HG03064 (cell line): Measurements from ENCODE around the gene VWCE.

Experiments
- ATAC-seq: cut with Tn5 transposase; IDR thresholded peaks from one replicate; pipeline ENCODE4 v1.9.1; 2021; ENCODE audit warnings: low read depth; ENCODE audit not compliant: unreplicated experiment

VWCE gene

GRCh38 chr11:61287338-61287977 is 7.7 kb downstream of the VWCE start:
- no peak for ATAC-seq

GRCh38 chr11:61283613-61284012 is 11.5 kb downstream of the VWCE start:
- no peak for ATAC-seq

DNA sequence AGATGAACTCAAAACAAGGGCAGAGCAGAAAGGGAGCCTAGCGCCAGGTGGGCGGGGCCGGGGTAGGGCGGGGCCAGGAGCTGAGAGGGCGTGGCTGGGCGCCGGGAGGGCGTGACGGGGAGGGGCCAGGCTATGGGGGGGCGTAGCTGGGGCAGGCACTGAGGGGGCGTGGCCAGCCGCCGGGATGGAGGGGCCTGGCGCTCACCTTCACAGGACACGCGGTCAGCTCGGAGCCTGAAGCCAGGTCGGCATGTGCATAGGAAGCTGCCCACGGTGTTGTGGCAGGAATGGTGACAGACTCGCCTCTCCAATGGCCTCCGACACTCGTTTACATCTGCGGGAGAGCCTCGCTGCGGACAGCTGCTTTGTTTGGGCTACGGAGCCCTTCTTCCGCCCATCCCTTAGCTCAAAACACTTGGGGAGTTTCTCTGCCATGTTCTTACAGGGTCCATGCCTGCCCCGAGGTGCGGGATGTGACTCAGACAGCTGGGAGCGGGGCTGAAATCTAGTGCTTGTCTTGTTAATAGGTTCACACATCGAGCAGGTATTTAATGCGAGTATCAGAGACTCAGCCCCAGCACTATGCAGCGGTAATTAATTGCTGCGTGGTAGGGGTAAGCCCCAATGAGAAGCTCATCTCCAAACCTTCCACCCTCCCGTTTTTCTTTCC is 13.4 kb downstream of the VWCE start:
- no peak for ATAC-seq

- no peak for ATAC-seq
Measured at GRCh38 chr11:61280883-61281580, 14.1 kb downstream of the VWCE start.

DNA sequence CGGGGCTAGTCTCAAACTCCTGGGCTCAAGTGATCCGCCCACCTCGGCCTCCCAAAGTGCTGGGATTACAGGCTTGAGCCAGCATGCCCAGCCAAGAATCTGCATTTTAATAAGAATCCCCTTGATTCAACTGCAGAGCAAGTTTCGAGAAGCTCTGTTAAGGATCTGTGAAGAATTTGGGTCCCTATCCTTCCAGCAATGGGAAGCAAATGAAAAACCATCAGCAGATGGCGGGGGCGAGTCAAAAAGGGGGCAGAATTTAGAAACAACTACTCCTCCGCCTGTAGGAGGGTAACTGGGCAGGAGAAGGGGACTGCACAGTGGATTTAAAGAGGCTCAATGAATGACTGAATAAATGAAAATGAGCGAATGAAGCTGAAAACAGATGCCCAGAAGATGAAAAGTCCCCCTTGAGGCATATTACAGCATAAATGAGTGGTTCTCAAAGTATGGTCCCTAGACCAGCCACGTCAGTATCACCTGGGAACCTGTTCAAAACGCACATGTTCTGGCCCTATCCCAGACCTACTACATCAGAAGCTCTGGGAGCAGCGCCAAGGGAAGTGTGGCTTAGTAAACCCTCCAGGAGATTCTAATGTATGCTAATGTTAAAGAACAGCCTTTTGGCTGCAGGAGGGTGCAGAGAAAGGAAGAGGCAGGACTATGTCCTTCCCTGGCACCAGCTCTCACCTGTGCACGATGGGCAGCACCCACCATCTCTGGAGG is 15.0 kb downstream of the VWCE start:
- no peak for ATAC-seq

DNA sequence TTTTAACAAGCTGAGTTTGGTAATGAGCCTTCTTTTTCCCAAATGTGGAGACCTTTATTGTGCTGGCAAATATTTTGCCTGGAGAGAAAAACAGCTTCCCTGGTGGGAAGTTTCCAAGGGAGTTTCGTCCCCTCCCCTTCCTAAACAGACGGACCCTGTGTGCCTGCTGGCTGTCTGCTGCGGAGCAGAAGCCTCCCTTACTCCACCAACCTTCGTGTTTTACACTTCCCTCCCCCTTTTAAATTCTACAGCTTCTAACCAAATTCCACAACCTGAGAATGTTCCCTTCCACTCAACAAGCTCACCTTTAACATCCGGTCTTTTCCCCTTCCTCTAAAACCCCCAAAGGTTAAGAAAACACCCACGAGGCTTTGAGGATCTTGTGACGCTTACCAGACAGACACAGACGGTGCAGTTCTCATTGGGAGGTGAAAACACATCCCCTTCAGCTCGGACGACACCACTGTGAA is 17.1 kb downstream of the VWCE start:
- no peak for ATAC-seq

GRCh38 chr11:61277186-61278000 is 17.7 kb downstream of the VWCE start:
- ATAC-seq, result no peak

DNA sequence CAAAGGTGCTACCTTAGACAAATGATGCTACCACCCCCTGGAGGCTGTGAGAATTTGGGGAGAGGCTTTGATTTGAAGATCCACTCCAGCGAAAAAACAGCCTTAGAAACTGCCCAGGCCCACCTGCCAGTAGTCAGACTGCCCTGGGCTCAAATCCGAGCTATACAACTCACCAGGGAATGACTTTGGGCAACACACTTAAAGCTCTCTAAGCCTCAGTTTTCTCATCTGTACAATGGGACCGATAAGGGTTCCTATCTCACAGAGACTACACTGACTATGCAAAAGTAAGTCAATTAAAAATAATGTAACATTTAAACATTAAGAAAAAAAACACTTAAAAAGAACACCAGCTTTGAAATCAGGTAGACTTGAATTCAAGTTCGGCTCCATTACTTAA is 19.9 kb downstream of the VWCE start:
- no peak for ATAC-seq

DNA sequence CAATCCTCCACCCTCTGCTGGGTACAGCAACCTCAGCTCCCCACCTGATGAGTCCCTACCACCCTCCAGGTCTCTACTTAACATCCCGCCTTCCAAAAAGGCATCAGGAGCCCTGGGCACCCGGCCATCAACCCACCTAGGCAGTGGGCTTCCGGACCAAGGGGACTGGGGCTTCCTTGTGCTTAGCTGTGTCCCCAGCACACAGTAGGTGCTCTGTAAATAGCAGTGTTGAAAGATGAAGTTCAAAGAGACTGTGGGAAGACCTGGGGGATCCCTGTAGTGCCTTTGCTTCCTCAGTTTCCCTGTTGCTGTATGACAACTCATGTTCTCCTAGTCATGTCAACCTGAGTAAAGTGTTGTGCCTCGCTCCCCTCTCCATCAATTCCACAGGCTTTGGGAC is 21.0 kb downstream of the VWCE start:
- no peak for ATAC-seq

DNA sequence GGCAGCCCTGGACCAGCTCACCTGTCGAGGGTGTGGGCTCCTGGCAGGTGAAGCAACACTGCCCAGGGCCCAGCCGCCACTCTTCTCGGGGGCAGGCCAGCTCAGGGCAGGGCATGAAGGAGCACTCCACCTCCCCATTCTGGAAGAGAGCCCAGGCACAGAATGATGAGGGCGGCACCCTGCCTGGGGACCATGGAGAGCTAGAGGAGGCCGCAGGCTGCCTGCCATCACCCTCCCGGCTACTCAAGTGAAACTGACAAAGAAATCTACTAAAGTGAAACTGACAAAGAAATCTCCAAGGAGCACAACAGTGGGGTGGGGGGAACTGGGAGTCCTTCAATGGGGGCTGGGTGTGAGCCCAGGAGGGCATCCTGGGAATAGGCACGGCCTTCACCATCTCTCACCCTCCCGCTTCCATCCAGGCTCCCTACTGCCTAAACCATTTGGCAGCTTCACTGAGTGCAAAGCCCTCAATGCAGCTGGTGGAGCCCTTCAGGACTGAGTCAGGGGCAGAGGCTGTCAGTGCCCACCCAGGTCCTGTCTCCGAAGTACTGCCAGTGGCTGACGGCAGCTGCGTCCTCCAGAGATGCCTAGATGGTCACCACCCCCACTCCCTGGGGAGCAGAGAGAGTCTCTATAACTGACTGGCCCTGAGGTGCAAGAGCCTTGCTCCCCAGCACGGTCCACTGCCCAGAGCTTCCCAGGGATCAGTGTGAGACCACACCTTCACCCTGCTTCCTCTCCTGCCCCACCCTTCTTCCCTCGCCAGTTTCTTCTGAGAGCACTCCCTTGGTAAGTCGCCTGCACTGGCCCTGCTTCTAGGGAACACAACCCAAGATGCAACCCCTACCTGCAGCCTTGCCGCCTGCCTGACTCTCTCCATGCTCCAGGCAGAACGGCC is 21.7 kb downstream of the VWCE start:
- no peak for ATAC-seq

GRCh38 chr11:61272731-61273130 is 22.4 kb downstream of the VWCE start:
- no peak for ATAC-seq

GRCh38 chr11:61270354-61271076 is 24.6 kb downstream of the VWCE start:
- ATAC-seq, result no peak

- no peak for ATAC-seq
Measured at GRCh38 chr11:61268588-61269250, 26.4 kb downstream of the VWCE start.

DNA sequence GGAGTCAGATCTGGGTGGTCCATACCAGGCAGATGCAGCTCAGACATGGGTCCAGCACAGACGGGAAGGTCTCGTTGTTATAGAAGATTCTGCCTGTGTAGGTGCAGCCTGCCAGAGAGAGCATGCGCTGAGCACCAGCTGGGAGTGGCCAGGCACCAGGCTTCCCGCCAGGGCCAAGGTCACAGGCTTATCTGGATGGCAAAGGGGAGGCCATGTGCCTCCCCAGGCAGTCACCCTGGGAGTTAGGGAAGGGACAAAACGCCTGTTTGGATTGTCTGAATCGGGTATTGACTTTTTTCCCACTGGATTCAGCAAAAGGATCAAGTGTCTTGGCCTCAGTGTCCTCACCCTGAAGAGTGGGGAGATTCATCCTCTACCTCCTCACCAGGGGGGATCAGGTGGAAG is 27.7 kb downstream of the VWCE start:
- no peak for ATAC-seq

- ATAC-seq, result no peak
Measured at GRCh38 chr11:61266602-61267001, 28.5 kb downstream of the VWCE start.

- no peak for ATAC-seq
Measured at GRCh38 chr11:61265357-61265756, 29.8 kb downstream of the VWCE start.

- ATAC-seq, result no peak
Measured at GRCh38 chr11:61264795-61265194, 30.3 kb downstream of the VWCE start.

DNA sequence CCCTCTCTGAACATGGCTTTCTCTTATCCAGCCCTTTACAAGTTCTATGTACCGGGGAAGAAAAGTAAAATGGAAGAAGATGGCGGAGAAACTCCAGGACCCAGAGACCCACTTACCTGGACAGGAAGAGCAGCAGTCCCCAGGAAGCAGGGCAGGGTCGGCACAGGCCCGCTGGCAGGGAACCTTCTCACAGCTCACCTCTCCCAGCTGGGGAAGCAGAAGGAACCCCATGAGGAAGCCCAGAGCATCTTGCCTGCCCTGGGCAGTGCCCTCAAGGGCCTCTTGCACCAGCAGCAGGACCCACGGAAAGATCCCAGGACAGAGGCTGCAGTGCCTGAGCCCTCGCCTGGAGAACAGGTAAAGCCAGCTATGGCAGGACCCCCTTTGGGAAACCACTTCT is 30.7 kb downstream of the VWCE start:
- ATAC-seq, result no peak
